Nephron (organoid): ENCODE data around the gene MYL9.
"Not testable (repeated sequence)": the region's sequence is repeated elsewhere in the genome, so short reads cannot be mapped to it uniquely, and the experiment has no call there.

Experiments
- H3K27ac Mint-ChIP-seq, 3 experiments: 2 replicates each; pipeline ENCODE4 v1.8.0; 2020; ENCODE audit warnings: mixed read lengths in 3 of 3, mild to moderate bottlenecking in 2 of 3, moderate library complexity in 1 of 3
- H3K27me3 Mint-ChIP-seq: 2 replicates; pipeline ENCODE4 v1.8.0; 2021; ENCODE audit warnings: low read depth, mild to moderate bottlenecking, moderate library complexity, mixed read lengths
- H3K36me3 Mint-ChIP-seq: 2 replicates; pipeline ENCODE4 v1.8.0; 2020; ENCODE audit warnings: low read depth, mixed read lengths
- H3K4me1 Mint-ChIP-seq: 2 replicates; pipeline ENCODE4 v1.8.0; 2020; ENCODE audit warnings: mixed read lengths
- H3K4me3 Mint-ChIP-seq, 3 experiments: 2 replicates each; pipeline ENCODE4 v1.8.0; 2020; ENCODE audit warnings: mild to moderate bottlenecking in 3 of 3, mixed read lengths in 3 of 3, moderate library complexity in 2 of 3
- H3K9me3 Mint-ChIP-seq: 2 replicates; pipeline ENCODE4 v1.8.0; 2020; ENCODE audit warnings: mixed read lengths
- CTCF ChIP-seq, 3 experiments: fragments of 200-600 bp; sonication (generic); IDR thresholded peaks; one replicate each; pipeline ENCODE4 v1.5.0; 2021; ENCODE audit warnings: antibody characterized with exemption in 3 of 3; ENCODE audit not compliant: unreplicated experiment in 3 of 3

The MYL9 gene

GRCh38 chr20:36504295-36504694 lies 37.0 kb upstream of the MYL9 start:
- no peak for TF ChIP-seq CTCF (IDR thresholded peaks at IDR 0.05; ENCODE audit: unreplicated experiment in 3 of 3)
- no peak overlapping the region for H3K4me3 Mint-ChIP-seq
- H3K4me1 Mint-ChIP-seq = no peaks in the 10 kb centered on the region
- peaks cover 66% of the 10 kb centered on the region for H3K36me3 Mint-ChIP-seq
- no peaks in the 10 kb centered on the region for H3K27me3 Mint-ChIP-seq
- H3K27ac Mint-ChIP-seq = no peak overlapping the region
- no peaks in the 10 kb centered on the region for H3K9me3 Mint-ChIP-seq

GRCh38 chr20:36506253-36506652 lies 35.1 kb upstream of the MYL9 start:
- peak in 2 of 3 experiments; percentile 12 to 29 for TF ChIP-seq CTCF (IDR thresholded peaks at IDR 0.05; ENCODE audit: unreplicated experiment in 3 of 3)
- H3K27me3 Mint-ChIP-seq = no peaks in the 10 kb centered on the region
- H3K4me1 Mint-ChIP-seq = no peaks in the 10 kb centered on the region
- no peak overlapping the region for H3K4me3 Mint-ChIP-seq
- no peaks in the 10 kb centered on the region for H3K9me3 Mint-ChIP-seq
- H3K27ac Mint-ChIP-seq = no peak overlapping the region
- H3K36me3 Mint-ChIP-seq = peaks cover 54% of the 10 kb centered on the region

DNA sequence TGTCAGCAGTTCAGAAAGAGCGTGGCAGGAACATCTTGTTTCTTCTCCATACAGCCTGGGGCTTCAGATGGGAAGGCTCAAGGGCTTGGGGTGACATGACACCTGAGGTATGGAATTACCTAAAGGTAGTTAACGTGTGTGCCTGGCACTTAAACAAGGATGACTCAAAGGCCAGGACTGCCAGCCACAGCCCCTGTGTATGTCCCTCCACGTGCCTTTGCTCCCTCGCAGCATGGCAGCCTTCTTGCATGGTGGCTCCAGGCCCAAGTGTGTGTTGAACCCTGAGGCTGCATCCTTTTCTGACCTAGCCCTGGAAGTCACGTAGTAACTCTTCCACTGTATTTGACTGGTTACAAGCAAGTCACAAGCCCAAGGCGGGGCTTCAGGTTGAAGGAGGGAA lies 33.6 kb upstream of the MYL9 start:
- H3K4me1 Mint-ChIP-seq = no peaks in the 10 kb centered on the region
- peaks cover 56% of the 10 kb centered on the region for H3K36me3 Mint-ChIP-seq
- no peaks in the 10 kb centered on the region for H3K27me3 Mint-ChIP-seq
- no peak overlapping the region for H3K4me3 Mint-ChIP-seq
- H3K9me3 Mint-ChIP-seq = no peaks in the 10 kb centered on the region
- no peak for TF ChIP-seq CTCF (IDR thresholded peaks at IDR 0.05; ENCODE audit: unreplicated experiment in 3 of 3)
- no peak overlapping the region for H3K27ac Mint-ChIP-seq

DNA sequence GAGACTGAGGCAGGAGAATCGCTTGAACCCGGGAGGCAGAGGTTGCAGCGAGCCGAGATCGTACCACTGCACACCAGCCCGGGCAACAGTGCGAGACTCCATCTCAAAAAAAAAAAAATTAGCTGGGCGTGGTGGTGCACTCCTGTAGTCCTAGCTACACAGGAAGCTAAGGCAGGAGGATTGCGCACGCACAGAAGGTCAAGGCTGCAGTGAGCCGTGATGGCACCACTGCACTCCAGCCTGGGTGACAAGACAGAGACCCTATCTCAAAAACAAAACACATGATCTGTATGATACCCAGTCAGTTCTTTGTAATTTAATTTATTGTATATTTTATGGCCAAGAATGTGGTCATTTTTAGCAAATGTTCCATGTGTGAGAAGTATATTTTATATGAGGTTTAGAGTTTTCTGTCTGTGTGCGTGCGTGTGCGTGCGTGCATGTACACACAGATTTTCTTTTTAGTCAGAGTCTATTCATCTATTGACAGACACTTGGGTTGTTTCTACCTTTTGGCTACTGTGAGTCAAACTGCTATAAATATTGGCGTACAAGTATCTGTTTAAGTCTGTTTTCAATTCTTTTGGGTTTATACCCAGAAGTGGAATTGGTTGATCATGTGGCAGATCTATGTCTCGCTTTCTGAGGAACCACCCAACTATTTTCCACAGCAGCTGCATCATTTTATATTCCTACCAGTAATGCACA lies 22.2 kb upstream of the MYL9 start:
- TF ChIP-seq CTCF (IDR thresholded peaks at IDR 0.05; ENCODE audit: unreplicated experiment in 3 of 3) = no peak
- H3K4me3 Mint-ChIP-seq = no peak overlapping the region
- H3K36me3 Mint-ChIP-seq = peaks cover 57% of the 10 kb centered on the region
- H3K4me1 Mint-ChIP-seq = peaks cover 6% of the 10 kb centered on the region
- H3K27me3 Mint-ChIP-seq = no peaks in the 10 kb centered on the region
- no peaks in the 10 kb centered on the region for H3K9me3 Mint-ChIP-seq
- H3K27ac Mint-ChIP-seq = no peak overlapping the region

GRCh38 chr20:36519944-36520343 lies 21.4 kb upstream of the MYL9 start:
- peaks cover 6% of the 10 kb centered on the region for H3K4me1 Mint-ChIP-seq
- peaks cover 54% of the 10 kb centered on the region for H3K36me3 Mint-ChIP-seq
- no peak overlapping the region for H3K27ac Mint-ChIP-seq
- H3K9me3 Mint-ChIP-seq = no peaks in the 10 kb centered on the region
- no peak overlapping the region for H3K4me3 Mint-ChIP-seq
- H3K27me3 Mint-ChIP-seq = no peaks in the 10 kb centered on the region
- no peak for TF ChIP-seq CTCF (IDR thresholded peaks at IDR 0.05; ENCODE audit: unreplicated experiment in 3 of 3)

- peaks cover 51% of the 10 kb centered on the region for H3K36me3 Mint-ChIP-seq
- H3K9me3 Mint-ChIP-seq = no peaks in the 10 kb centered on the region
- H3K27me3 Mint-ChIP-seq = no peaks in the 10 kb centered on the region
- H3K4me3 Mint-ChIP-seq = no peak overlapping the region
- peak overlapping the region in 1 of 3 experiments; percentile 5 for H3K27ac Mint-ChIP-seq
- no peak for TF ChIP-seq CTCF (IDR thresholded peaks at IDR 0.05; ENCODE audit: unreplicated experiment in 3 of 3)
- H3K4me1 Mint-ChIP-seq = no peaks in the 10 kb centered on the region
Measured at GRCh38 chr20:36521526-36521925, 19.8 kb upstream of the MYL9 start.

DNA sequence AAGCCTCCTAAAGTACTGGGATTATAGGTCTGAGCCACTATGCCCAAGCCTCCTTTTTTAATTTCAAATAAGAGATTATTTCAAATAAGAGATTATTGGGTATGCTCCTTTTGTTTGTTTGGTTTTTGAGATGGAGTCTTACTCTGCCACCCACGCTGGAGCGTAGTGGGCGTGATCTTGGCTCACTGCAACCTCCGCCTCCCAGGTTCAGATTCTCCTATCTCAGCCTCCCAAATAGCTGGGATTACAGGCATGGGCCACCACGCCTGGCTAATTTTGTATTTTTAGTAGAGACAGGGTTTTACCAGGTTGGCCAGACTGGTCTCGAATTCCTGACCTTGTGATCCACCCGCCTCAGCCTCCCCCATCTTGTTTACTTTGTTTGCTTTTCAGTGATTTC lies 18.9 kb upstream of the MYL9 start:
- not testable (repeated sequence) for H3K9me3 Mint-ChIP-seq, H3K27me3 Mint-ChIP-seq, H3K4me3 Mint-ChIP-seq, H3K27ac Mint-ChIP-seq, H3K4me1 Mint-ChIP-seq
- peaks cover 60% of the 10 kb centered on the region for H3K36me3 Mint-ChIP-seq
